HG02763 (cell line): ENCODE data around the gene VSIR.

Experiments
- ATAC-seq: cut with Tn5 transposase; IDR thresholded peaks from one replicate; pipeline ENCODE4 v1.9.1; 2021; ENCODE audit warnings: mild to moderate bottlenecking, moderate library complexity; ENCODE audit not compliant: unreplicated experiment

The VSIR gene

GRCh38 chr10:71807557-71808510 is 34.5 kb upstream of the VSIR start:
- ATAC-seq = no peak

- no peak for ATAC-seq
Measured at GRCh38 chr10:71806704-71807556, 33.6 kb upstream of the VSIR start.

GRCh38 chr10:71805776-71806703 is 32.7 kb upstream of the VSIR start:
- no peak for ATAC-seq

GRCh38 chr10:71804077-71804476 is 30.8 kb upstream of the VSIR start:
- no peak for ATAC-seq

GRCh38 chr10:71802715-71803488 is 29.6 kb upstream of the VSIR start:
- ATAC-seq = no peak

- ATAC-seq = no peak
Measured at GRCh38 chr10:71802235-71802634, 28.9 kb upstream of the VSIR start.

GRCh38 chr10:71801361-71801760 is 28.0 kb upstream of the VSIR start:
- ATAC-seq = peak; percentile 78

- ATAC-seq = no peak
Measured at GRCh38 chr10:71799608-71800453, 26.5 kb upstream of the VSIR start.

GRCh38 chr10:71799112-71799511 is 25.8 kb upstream of the VSIR start:
- no peak for ATAC-seq

GRCh38 chr10:71798308-71798624 is 24.9 kb upstream of the VSIR start:
- ATAC-seq = no peak

- no peak for ATAC-seq
Measured at GRCh38 chr10:71797533-71798307, 24.4 kb upstream of the VSIR start.

GRCh38 chr10:71796749-71797405 is 23.6 kb upstream of the VSIR start:
- ATAC-seq = no peak

GRCh38 chr10:71795248-71795647 is 21.9 kb upstream of the VSIR start:
- ATAC-seq = no peak

GRCh38 chr10:71790749-71791440 is 17.6 kb upstream of the VSIR start:
- ATAC-seq = no peak

- no peak for ATAC-seq
Measured at GRCh38 chr10:71789871-71790270, 16.6 kb upstream of the VSIR start.

- no peak for ATAC-seq
Measured at GRCh38 chr10:71788954-71789353, 15.6 kb upstream of the VSIR start.

- no peak for ATAC-seq
Measured at GRCh38 chr10:71784679-71785272, 11.5 kb upstream of the VSIR start.
